ENCODE results near the gene CHAT. TPM values are rescaled to one million over a fixed set of nuclear protein-coding genes. Genes with fewer than 3 reads are reported as not detected.

Gene CHAT
- total and polyA plus RNA-seq, 2 of the 13 experiments (the other 11 are each of a cell fraction or from before 2014, with no cell fraction given), result not detected

GRCh38 chr10:49606981-49607535 is 6.8 kb upstream of the CHAT start (continued):
- no peak for TF ChIP-seq ZBTB14 (CRISPR knock-in tag; IDR thresholded peaks at IDR 0.05)
- peak; percentile 64; the same call in 1 of the 2 replicates for TF ChIP-seq MIXL1 (CRISPR knock-in tag; IDR thresholded peaks at IDR 0.05)
- peak; percentile 52; the same call in 1 of the 2 replicates for TF ChIP-seq ZNF768 (CRISPR knock-in tag; IDR thresholded peaks at IDR 0.05)
- no peak for TF ChIP-seq ZBTB4 (CRISPR knock-in tag; IDR thresholded peaks at IDR 0.05; ENCODE audit: borderline replicate concordance)
- TF ChIP-seq HNRNPLL (IDR thresholded peaks at IDR 0.05; ENCODE audit: low read depth, low read length, poor library complexity, severe bottlenecking), result no peak
- TF ChIP-seq ERF (CRISPR knock-in tag; IDR thresholded peaks at IDR 0.05), result peak; percentile 87
- TF ChIP-seq FOXA3 (CRISPR knock-in tag; IDR thresholded peaks at IDR 0.05), result 0 out of 2 replicates have a peak, but pooled peaks have one; percentile 42
- TF ChIP-seq ATF7-NPFF (CRISPR knock-in tag; IDR thresholded peaks at IDR 0.05; ENCODE audit: low read depth), result peak; percentile 73; the same call in 1 of the 2 replicates
- peak; percentile 79; the same call in 1 of the 2 replicates for TF ChIP-seq ZBTB43 (CRISPR knock-in tag; conservative IDR thresholded peaks at IDR 0.05)
- no peak for TF ChIP-seq MAZ (IDR thresholded peaks at IDR 0.05; ENCODE audit: borderline replicate concordance, low read depth, low read length)
- TF ChIP-seq MAZ (CRISPR knock-in tag; IDR thresholded peaks at IDR 0.05; ENCODE audit: low read depth), result peak; percentile 49; the same call in 1 of the 2 replicates
- peak; percentile 92 for TF ChIP-seq KLF11 (CRISPR knock-in tag; IDR thresholded peaks at IDR 0.05)
- TF ChIP-seq, protein P1, sequence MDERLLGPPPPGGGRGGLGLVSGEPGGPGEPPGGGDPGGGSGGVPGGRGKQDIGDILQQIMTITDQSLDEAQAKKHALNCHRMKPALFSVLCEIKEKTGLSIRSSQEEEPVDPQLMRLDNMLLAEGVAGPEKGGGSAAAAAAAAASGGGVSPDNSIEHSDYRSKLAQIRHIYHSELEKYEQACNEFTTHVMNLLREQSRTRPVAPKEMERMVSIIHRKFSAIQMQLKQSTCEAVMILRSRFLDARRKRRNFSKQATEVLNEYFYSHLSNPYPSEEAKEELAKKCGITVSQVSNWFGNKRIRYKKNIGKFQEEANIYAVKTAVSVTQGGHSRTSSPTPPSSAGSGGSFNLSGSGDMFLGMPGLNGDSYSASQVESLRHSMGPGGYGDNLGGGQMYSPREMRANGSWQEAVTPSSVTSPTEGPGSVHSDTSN (CRISPR knock-in tag; IDR thresholded peaks at IDR 0.05), result no peak
- TF ChIP-seq, protein P2, sequence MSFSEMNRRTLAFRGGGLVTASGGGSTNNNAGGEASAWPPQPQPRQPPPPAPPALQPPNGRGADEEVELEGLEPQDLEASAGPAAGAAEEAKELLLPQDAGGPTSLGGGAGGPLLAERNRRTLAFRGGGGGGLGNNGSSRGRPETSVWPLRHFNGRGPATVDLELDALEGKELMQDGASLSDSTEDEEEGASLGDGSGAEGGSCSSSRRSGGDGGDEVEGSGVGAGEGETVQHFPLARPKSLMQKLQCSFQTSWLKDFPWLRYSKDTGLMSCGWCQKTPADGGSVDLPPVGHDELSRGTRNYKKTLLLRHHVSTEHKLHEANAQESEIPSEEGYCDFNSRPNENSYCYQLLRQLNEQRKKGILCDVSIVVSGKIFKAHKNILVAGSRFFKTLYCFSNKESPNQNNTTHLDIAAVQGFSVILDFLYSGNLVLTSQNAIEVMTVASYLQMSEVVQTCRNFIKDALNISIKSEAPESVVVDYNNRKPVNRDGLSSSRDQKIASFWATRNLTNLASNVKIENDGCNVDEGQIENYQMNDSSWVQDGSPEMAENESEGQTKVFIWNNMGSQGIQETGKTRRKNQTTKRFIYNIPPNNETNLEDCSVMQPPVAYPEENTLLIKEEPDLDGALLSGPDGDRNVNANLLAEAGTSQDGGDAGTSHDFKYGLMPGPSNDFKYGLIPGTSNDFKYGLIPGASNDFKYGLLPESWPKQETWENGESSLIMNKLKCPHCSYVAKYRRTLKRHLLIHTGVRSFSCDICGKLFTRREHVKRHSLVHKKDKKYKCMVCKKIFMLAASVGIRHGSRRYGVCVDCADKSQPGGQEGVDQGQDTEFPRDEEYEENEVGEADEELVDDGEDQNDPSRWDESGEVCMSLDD (CRISPR knock-in tag; IDR thresholded peaks at IDR 0.05; ENCODE audit: borderline replicate concordance), result peak; percentile 74; the same call in 1 of the 2 replicates
- TF ChIP-seq MNT (IDR thresholded peaks at IDR 0.05), result no peak
- peak; percentile 90; the same call in 1 of the 2 replicates for TF ChIP-seq PBX3 (CRISPR knock-in tag; IDR thresholded peaks at IDR 0.05; ENCODE audit: borderline replicate concordance)

Measured in HepG2 (cell line).